ENCODE measurements around the gene MED12.
A peak's percentile ranks its signal among the peaks of the same experiment; 100 is the strongest.

Gene MED12

DNA sequence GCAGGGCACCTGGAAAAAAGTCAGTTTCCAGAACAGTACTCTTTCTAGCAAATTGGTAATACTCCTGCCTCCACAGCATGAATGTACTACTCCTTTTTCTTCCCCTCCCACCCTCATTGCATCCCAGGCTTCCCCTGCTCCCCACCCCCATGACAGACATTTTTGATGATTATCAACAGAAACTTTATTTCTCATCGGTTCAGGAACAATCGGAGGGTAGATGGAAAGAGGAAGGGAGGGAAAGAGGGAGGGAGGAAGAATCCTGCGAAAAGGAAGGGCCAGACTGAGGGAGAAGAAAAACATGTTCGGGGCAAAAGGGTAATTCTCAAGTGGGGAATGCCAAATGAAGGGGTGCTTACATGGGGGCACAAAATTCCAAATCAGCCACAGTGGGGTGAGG, 11.2 kb upstream of the MED12 start:
- DNase-seq (ENCODE audit: low read depth in 2 of 2) = no peak

DNA sequence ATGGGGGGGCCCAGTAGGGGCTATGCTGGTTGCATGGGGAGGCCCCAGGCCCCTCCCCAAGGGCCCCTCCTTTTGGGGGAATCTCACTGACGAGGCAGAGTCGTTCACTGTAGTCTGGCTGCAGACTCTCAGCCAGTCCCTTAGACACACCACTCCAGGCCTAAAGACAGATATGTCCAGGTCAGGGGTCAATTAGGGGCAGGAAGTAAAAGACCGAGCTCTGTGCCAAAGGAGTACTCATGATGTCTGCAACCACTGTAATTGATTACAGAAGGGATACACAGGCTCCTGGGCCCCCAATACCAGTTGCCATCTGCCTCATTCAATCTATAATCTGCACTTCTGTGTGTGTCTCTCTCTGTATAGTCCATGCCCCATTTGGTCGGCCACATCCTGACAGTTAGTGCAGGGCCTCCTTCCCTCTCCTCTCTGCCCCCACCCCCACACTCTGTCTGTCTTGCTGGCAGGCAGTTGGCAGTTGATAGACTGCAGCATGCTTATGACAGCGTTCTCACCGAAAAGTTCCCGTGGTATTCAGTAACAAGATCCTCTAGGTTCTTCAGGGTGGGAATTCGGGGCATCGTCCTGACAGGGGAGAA, 10.5 kb upstream of the MED12 start:
- DNase-seq (ENCODE audit: low read depth in 2 of 2) = no peak

DNA sequence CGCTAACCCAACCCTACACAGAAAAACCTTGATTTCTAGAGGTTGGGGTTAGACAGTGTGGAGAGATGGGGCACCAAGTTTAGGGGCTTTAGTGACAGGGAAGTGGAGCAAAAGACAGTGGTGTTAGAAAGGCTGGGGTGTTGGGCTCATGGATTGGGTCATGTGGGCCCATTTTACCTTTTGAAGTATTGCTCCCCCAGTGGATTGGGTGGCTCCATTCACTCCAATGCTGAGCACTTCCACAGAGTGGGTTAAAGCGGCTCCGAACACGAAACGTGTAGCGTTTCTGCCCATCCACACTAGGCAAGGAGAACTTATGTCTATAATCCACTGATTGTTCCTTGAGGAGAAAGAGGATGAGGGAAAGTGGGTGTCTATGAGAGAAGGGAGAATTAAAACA, 9.3 kb upstream of the MED12 start:
- DNase-seq (ENCODE audit: low read depth in 2 of 2) = no peak

DNA sequence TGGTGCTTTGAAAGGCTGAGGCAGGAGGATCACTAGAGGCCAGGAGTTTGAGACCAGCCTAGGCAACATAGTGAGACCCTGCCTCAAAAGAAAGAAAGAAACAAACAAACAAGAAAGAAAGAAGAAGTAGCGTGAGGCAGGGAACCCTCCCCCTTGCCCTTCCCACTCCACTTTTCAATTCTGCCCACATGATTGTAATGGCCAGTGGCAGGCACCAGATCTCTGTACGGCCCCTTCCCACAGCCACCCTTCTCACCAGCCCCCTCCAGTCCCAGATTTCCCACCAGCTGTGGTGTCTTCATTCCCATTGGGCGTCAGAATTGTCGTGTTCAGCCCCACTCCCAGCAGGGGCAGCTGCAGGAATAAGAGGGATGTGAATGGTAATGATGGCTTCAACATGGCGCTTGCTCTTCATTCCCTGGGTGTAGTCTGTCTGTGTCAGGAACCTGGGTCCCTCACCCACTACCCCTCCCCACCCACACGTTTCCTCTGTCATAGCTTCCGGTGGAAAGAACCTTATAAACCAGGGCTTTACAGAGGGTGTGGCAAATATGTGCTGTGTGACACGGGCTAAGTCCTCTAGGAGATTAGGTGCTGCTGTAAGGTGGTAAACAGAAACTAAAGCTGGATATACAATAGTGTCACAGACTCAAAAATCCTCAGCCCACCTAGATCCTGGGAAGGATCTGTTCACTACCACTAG, 7.1 kb upstream of the MED12 start, which contains the start of gene IL2RG:
IL2RG (minus strand) TSS at position 437 of the 703 bp plus-strand sequence; CDS start at position 399, 38 bp downstream.
- peak in 1 of 2 donors; percentile 66 for DNase-seq (ENCODE audit: low read depth in 2 of 2)

DNA sequence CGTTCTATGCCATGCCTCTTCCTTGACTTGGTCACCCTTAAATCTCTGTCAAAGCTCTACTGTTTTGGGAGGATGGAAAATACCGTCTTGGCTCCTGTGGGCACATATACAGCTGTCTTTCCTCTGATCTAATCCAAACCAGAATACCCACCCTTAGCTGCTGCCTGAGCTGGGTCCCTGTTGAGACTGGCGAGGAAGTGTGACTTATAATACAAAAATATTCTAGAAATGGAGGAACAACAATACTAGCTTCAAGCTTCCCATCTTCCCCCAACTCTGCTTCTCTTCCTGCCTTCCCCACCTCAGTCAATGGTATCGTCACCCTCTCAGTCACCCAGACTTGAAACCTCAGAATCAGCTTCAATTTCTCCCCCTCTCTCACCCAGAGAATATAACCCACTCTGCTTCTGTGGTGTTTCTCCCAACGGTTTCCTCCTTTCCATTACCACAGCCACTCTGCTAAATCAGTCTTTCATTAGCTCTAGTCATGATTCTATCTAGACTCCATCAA, 6.4 kb upstream of the MED12 start:
- DNase-seq (ENCODE audit: low read depth in 2 of 2) = no peak

DNA sequence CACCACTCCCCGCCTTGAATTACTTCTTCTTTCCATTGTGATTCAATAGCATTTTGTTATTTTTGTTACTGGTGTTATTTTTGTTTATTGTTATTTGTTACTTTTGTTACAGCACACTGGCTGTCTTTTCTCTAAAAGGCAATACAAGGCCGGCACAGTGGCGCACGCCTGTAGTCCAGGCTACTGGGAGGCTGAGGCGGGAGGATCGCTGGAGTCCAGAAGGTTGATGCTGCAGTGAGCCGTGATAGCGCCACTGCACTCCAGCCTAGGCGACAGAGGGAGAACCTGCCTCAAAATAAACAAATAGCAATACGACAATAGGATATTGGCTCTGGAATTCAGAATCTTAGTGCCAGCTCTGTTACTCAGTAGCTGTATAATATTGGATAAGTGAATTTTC, 1.0 kb upstream of the MED12 start:
- DNase-seq (ENCODE audit: low read depth in 2 of 2) = no peak

DNA sequence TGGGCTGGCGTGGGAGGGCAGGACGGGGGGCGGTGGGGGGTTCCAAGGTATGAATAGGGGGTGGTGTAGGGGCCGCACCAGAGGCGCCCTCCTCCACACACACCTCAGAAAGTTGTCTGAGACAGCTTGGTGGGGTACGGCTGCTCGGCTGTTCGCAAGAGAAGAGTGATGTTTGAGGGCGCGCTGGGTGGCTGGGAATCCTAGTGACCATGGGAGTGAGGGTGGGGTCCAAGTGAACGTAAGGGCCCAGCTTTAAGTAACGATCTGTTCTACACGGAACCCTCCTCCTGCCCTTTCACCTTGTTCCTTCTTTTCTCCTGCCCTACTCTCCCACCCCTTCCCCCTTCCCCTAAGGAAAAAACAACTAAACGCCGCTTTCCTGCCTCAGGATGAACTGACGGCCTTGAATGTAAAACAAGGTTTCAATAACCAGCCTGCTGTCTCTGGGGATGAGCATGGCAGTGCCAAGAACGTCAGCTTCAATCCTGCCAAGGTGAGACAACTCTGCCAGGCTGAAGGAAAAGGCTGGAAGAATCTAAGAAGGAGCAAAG, 664 bp downstream of the MED12 start:
- DNase-seq (ENCODE audit: low read depth in 2 of 2) = no peak

DNA sequence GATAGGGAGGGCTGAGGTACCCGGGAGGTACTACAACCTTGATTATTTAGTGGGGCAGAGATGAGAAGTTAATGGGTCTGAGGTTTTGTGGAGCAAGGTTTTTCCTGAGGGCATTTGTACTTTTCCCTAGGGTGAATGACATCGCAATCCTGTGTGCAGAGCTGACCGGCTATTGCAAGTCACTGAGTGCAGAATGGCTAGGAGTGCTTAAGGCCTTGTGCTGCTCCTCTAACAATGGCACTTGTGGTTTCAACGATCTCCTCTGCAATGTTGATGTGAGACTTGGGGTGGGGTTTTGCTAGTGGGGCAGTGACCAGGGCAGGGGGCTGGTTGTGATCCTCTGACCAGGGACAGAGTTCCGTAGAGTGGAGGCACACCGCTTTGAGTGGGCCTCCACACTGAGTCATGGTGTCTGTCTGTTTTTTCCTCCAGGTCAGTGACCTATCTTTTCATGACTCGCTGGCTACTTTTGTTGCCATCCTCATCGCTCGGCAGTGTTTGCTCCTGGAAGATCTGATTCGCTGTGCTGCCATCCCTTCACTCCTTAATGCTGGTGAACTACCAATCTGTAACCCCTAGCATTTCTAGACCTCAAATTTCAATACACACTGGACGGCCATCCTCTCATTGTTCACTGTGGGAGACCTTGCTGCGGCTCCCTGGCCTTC, 9.9 kb downstream of the MED12 start:
- DNase-seq (ENCODE audit: low read depth in 2 of 2) = no peak

DNA sequence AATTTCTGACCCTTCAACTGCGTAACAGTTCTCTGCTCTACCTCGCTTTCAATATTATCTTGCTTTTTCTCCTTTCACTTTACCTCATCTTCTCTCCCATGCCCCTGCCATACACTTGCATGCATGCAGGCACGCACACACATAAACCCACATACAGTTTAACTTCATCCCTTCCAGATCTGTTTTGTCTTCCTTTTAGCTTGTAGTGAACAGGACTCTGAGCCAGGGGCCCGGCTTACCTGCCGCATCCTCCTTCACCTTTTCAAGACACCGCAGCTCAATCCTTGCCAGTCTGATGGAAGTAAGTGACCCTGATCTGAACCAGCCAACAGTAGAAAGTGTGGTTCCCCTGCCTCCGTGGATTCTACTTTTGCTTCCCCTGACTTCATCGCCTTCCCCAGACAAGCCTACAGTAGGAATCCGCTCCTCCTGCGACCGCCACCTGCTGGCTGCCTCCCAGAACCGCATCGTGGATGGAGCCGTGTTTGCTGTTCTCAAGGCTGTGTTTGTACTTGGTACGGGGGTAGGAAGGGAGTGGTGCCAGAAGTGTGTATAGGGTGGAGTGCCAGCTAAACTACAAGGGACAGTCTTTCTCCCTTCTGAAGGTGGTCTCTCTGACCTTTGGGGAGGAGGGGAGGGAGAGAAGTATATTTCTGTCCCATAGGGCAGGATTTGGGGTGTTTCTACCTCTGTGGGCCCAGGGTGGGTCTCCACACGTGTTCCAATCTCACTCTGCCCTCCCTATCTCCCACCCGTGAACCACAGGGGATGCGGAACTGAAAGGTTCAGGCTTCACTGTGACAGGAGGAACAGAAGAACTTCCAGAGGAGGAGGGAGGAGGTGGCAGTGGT, 10.7 kb downstream of the MED12 start:
- peak; percentile 67 to 75 for DNase-seq (ENCODE audit: low read depth in 2 of 2)

DNA sequence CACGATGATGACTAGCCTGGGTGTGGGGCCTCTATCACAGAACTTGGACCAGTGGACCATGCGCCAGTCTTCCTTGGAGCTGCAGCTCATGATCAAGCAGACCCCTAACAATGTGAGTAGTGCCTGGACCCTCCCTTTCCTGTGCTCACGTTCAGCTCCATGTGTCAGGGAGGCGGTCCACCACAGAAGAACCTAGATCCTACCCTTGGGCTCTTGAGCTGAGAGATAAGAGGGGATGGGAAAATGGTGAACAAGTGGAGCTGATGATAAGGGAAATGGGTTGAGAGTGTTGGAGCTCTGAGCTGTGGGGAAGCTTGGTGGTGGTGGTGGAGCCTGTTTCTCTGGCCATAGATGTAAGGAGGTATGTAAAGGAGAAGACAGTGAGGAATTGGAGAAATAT, 13.1 kb downstream of the MED12 start:
- no peak for DNase-seq (ENCODE audit: low read depth in 2 of 2)

DNA sequence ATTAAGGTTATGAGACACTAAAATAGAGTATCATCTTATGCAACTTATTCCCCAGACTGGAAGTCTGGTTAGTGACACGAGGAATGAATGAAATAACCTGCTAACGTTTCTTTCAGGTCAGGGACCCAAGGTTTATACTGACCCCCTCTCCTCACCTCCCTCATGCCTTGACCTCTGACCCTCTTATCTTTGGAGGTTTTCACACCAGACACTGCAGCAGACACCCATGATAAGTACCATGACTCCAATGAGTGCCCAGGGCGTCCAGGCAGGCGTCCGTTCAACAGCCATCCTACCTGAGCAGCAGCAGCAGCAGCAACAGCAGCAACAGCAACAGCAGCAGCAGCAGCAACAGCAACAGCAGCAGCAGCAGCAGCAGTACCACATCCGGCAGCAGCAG, 22.0 kb downstream of the MED12 start:
- no peak for DNase-seq (ENCODE audit: low read depth in 2 of 2)

DNA sequence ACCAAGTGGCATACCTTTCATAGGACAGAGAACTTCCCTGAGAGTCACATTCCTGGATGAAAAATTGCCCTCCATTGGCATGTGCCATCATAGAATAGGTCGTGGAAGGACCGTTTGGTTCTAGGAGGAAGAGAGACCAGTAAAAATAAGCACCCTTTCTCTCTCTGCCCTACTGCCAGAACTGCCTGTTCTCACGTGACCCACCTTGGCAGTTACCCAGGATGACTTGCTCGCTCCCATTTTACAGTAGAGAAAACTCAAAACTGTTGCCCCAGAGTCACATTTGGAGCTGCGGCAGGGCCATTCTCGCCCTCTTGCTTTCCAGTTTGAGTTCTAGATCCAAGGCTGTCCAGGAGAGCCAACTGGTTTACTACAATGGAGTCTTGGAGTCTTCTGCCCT, 25.1 kb downstream of the MED12 start:
- DNase-seq (ENCODE audit: low read depth in 2 of 2) = no peak

DNA sequence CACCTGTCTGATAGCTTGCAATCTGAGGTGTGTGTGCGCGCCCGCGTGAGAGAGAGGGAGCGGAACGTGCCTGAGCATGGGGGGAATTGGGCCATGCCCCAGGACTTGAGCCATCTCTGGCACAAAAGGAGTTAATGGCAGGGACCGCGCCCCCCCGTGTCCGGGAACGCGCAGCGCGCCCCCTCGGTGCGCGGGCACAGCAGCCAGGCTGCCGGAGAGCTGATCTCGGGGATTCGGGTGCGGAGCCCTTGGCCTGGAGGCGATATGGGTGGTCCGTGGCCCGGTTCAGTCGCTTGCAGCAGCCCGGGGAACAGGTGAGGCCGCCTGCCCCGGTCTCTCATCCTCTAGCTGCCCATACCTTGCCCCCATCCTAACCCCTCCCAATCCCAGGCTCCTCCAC, 26.3 kb downstream of the MED12 start, which contains the start of gene NLGN3:
NLGN3 (plus strand) TSS at position 191 of the 400 bp plus-strand sequence. CDS start 2,909 bp downstream, outside the sequence.
- no peak for DNase-seq (ENCODE audit: low read depth in 2 of 2)

DNA sequence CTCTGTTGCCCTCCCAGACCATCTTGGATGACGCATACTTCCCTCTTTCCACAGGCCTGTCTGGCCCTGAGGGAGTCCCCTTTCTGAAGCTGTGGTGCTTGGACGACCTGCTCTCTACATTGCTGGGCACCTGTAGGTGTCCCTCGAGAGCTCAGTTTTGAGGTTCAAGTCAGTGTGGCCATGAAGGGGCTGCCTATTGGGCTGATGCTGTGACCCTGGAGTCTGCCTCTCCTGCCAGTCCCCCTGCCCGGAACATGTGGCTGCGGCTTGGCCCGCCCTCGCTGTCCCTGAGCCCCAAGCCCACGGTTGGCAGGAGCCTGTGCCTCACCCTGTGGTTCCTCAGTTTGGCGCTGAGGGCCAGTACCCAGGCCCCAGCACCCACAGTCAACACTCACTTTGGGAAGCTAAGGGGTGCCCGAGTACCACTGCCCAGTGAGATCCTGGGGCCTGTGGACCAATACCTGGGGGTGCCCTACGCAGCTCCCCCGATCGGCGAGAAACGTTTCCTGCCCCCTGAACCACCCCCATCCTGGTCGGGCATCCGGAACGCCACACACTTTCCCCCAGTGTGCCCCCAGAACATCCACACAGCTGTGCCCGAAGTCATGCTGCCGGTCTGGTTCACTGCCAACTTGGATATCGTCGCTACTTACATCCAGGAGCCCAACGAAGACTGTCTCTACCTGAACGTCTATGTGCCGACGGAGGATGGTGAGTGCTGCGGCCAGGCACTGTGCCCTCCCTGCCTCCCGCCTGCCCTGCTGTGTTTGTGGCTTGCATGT, 29.3 kb downstream of the MED12 start:
- no peak for DNase-seq (ENCODE audit: low read depth in 2 of 2)

DNA sequence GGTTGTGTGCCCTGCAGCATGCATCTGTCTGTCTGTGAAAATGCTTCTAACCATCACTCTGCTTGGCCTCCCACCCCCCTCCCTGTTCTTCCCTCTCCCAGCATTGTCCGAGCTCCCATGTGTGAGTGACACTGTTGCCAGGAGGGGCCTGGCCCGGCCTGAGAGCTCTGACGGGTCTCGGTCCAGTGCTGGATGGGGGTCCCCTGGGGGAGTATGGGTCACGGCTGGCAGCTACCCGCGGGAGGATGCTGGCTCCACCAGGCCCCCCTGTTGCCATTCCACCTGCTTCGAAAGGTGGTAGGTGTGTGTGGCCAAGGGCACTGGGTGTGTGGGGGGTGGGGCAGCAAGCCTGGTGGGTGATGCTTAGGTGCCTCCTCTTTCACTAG, 29.9 kb downstream of the MED12 start:
- no peak for DNase-seq (ENCODE audit: low read depth in 2 of 2)

DNA sequence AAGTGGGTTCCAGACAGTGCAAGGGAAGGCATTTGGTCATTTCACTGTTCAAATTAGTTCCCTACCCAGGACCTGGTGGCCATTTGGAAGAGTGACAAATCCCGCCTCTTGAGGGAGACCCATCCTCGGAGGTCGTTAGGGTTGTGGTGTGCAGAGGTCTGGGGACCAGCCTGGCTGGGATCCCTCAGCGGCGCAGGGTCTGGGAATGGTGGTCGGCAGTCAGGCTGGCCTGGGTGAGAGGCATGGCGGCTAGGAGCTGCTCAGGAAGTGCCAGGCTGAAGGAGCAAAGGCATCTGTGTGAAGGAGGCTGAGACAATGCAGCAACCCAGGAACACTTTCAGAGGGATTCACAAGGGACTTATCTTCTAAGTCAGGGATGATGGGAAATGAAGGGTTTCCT, 33.0 kb downstream of the MED12 start:
- DNase-seq (ENCODE audit: low read depth in 2 of 2) = no peak

DNA sequence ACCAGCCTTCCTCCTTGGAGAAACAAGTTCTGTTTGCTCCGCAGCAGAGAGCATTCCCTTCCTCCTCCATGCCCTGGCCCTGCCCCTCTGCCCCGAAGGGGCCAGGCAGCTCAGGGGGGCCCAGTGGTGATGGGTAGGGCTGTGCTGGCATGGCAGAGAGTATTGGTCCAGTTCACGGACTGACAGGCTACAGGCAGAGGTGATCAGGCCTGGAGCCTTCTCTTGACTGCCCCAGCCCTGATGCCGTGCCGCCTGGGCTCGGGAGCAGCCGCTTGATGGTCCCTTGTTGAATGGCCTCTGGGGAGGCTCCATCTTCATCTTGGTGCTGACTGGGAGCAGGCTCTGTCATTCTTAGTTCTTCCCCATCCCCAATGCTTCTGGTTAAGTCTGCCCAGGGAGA, 35.8 kb downstream of the MED12 start:
- DNase-seq (ENCODE audit: low read depth in 2 of 2) = no peak

DNA sequence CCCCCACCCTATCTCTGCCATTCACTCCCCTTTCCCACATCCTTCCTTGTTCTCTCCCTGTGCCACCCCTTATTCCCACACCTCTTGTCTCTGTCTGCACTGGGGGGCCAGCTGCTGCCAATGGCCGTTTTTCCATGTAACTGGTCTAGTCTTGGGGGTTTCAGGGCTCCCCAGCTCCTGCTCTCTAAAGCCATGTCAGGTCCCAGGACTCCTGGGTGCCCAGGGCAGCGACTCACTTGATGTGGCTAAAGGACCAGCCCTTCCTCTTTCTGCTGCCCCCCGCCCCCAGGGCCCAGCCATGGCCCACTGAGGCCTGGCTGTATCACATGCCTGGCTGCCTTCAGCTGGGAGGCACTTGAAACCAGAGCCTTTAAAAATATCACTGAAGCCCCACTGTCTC, 36.2 kb downstream of the MED12 start:
- DNase-seq (ENCODE audit: low read depth in 2 of 2) = no peak

DNA sequence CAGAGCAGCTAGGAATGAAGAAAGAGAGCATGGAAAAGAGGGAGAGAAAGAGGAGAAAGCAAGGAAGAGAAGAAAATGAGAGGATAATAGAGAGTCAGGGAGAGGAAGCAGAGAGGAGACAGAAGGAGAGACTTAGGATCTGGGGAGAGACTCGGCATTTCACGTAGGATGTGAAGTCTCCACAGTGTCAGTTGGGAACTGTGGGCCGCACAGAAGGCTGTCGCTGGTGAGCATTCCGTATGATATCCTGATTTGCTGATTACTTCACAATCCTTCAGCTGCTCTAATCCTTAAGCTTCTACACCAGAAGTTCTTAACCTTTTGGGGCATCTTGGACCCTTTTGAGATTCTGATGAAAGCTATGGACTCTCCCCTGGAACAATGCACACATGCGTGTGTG, 40.2 kb downstream of the MED12 start:
- no peak for DNase-seq (ENCODE audit: low read depth in 2 of 2)

DNA sequence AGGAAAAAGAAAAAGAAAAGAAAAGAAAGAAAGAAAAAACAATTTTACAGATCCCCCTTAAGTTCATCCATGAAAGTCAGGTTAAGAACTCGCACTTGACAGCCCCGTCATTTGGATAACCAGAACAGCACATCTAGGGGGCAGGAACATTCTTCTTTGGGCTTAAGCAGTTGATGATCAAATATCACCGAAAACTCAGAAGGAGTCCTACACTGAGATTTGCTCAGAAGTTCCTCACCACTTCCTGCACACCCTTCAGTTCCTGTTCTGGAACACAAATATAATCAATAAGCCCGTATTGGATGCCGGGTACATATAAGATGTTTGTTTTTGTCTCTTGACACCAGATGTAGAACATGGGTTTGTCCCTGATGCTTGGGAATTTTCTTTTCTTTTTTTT, 40.9 kb downstream of the MED12 start:
- DNase-seq (ENCODE audit: low read depth in 2 of 2) = no peak

DNA sequence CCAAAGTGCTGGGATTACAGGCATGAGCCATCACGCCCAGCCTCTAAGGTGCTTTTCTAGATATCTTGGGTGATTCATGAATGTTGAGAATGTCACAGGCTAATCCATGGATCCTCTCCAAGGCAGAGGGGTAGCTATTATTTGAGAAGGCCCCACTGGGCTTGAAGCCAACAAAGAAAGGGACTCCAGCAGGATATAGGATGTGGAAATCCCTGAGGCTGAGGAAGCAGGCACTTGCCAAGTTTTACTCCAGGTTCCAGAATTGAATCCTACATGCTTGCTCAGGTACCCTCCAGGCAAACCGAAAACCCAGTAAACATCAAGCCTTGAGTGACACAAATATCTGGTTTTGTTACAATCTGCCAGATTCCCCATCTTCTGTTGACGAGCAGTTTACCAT, 42.1 kb downstream of the MED12 start:
- DNase-seq (ENCODE audit: low read depth in 2 of 2) = no peak

Data from activated CD4-positive, alpha-beta T cell treated with anti-CD3 and anti-CD28 coated beads for 24 hours (primary cell).